NCI-H1930 (cell line): ENCODE results near the gene ZNF266.

Source experiments
- DNase-seq, 2 experiments: peaks; one replicate each; lab custom pipeline; 2025; lab: John Stamatoyannopoulos, UW

ZNF266 gene

DNA sequence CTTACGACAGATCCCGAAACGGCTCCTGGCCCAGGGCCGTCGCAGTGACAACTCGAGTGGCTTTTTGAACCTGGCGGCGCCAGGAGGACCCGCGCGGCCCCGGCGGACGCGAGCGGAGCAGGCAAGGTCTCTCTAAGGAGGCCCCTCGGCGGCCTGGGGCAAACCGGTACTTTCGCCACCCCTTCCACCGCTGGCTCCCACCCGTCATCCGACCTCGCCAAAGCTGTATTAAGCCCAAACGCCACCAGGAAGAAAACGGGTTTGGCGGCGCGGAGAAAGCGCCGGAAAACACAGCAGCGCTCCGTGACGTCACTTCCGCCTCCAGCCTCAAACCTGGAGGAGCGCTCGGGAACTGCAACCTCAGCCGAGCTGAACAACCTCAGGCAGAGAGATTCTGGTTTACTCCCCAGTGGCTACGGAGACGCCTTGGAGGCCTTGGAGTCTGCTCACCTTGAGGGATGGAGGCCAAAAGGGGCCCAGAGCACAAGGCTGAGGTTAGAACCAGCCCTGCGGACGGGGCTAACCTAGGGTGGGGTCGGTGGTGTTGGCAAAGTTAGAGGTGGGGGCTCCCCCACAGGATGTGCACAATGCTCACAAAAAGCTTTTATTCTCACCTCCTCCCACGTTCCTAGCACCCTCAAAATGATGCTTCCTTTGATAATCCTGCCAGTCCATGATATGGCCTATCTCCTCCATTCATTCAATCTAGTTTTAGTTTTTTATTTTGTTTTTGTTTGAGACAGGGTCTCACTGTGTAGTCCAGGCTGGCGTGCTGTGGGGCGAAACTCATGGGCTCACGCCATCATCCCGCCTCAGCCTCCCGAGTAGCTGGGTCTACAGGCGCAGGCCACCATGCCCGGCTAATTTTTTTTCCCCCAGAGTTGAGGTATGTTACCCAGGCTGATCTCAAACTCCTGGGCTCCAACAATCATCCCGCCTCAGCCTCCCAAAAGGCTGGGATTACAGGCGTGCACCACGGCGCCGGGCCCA is at the start of gene ZNF266:
TSS of gene ZNF266 (minus strand) at position 295 of the 990 bp plus-strand sequence. CDS start 15,484 bp downstream, outside the sequence.
- peak; percentile 83 to 84 for DNase-seq

- DNase-seq: no peak
Observed at GRCh38 chr19:9485140-9485539, 49.8 kb upstream of the ZNF266 start.

- no peak for DNase-seq
Observed at GRCh38 chr19:9474975-9475374, 39.6 kb upstream of the ZNF266 start.

GRCh38 chr19:9467161-9467560 is 31.8 kb upstream of the ZNF266 start:
- no peak for DNase-seq

- DNase-seq: no peak
Observed at GRCh38 chr19:9461938-9462337, 26.6 kb upstream of the ZNF266 start.

- DNase-seq: no peak
Observed at GRCh38 chr19:9456018-9456689, 20.8 kb upstream of the ZNF266 start.

- no peak for DNase-seq
Observed at GRCh38 chr19:9453953-9454352, 18.6 kb upstream of the ZNF266 start.

DNA sequence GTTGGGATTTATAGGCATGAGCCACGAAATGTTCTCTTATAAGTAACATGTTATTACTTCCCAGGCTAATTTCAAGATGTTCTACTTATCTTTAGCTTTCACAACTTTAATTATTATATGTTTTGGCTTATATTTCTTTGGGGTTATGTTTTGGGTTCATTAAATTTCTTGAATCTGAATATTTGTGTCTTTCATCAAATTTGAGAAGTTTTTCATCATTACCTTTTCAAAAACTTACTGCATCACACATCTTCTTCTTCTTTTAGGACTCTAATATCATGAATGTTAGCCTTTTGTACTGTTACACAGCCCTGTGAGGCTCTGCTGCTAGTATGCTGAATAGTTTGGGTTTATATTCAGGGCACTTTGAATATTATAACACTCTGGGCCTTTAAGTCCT is 9.7 kb upstream of the ZNF266 start:
- DNase-seq: no peak

- DNase-seq: no peak
Observed at GRCh38 chr19:9436358-9436757, 985 bp upstream of the ZNF266 start.

- DNase-seq: peak in 1 of 2 experiments; percentile 12
Observed at GRCh38 chr19:9431475-9431874, 3.9 kb downstream of the ZNF266 start.

DNA sequence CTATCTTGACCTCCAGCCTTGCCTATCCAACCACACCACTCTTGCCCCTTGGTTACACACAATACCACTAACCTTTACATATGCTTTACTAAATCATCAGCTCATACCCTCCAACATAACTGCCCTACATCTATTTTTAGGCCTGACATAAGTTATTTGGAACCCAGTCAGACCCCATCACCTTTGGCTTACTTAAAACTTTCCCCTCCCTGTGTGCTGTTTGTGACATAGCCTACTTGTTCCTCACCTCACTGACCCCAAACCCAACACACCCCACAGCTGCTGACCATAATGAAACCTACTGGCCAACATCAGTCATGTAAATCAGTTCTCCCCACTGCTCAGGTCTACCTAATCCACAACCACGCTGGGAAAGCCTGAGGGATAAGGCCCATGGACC is 4.9 kb downstream of the ZNF266 start:
- DNase-seq: no peak

DNA sequence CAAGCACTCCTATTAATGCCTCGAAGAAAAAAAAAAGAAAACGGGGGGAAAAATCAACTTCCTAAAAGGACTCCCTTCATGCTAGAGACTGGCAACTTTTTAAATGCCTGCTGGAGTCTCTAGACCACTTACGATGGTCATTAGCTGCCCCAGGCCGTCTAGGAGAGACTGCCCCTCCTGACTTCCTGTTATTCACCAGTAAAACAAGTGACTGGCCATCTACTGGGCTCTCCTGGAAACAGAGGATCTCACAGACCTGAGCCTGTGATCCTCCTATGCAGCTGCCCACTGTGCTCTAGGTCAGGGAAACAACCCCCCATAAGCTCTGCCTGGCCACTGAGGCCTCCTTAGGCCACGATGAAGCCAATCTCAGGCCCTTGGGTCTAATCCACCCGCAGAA is 7.4 kb downstream of the ZNF266 start:
- DNase-seq: no peak

GRCh38 chr19:9413240-9413954 is 22.0 kb downstream of the ZNF266 start:
- no peak for DNase-seq

GRCh38 chr19:9407827-9408226 is 27.5 kb downstream of the ZNF266 start:
- no peak for DNase-seq

- peak; percentile 84 to 89 for DNase-seq
Observed at GRCh38 chr19:9406798-9407352, 28.5 kb downstream of the ZNF266 start.

DNA sequence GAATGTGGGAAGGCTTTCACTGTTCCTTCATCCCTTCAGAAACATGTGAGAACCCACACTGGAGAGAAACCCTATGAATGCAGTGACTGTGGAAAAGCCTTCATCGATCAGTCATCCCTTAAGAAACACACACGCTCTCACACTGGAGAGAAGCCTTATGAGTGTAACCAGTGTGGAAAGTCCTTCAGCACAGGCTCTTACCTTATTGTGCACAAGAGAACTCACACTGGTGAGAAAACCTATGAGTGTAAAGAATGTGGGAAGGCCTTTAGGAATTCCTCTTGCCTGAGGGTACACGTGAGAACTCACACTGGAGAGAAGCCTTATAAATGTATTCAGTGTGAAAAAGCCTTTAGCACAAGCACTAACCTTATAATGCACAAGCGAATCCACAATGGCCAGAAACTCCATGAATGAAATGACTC is 54.0 kb downstream of the ZNF266 start:
- no peak for DNase-seq

GRCh38 chr19:9370738-9371619 is 64.4 kb downstream of the ZNF266 start:
- no peak for DNase-seq

GRCh38 chr19:9362905-9363304 is 72.5 kb downstream of the ZNF266 start, which contains the start of gene ZNF177:
TSS of gene ZNF177 (plus strand) at chr19:9363013. CDS start at chr19:9378312, 15,299 bp downstream.
- peak; percentile 27 to 42 for DNase-seq
